Kasumi-1 (cell line): ENCODE measurements around the gene MIPEP.

Experiments used
- DNase-seq, 2 experiments: peaks; one replicate each; lab custom pipeline; 2025; lab: John Stamatoyannopoulos, UW

Gene MIPEP

GRCh38 chr13:23715092-23715761 is 174.0 kb downstream of the MIPEP start:
- DNase-seq = no peak

- DNase-seq = no peak
Measured at GRCh38 chr13:23714672-23715071, 174.5 kb downstream of the MIPEP start.

GRCh38 chr13:23711355-23711754 is 177.8 kb downstream of the MIPEP start:
- no peak for DNase-seq

GRCh38 chr13:23710366-23710765 is 178.8 kb downstream of the MIPEP start:
- no peak for DNase-seq

- DNase-seq = no peak
Measured at GRCh38 chr13:23709536-23709935, 179.7 kb downstream of the MIPEP start.

GRCh38 chr13:23707674-23708073 is 181.5 kb downstream of the MIPEP start:
- peak in 1 of 2 experiments; percentile 2 for DNase-seq

GRCh38 chr13:23705583-23705982 is 183.6 kb downstream of the MIPEP start:
- DNase-seq = no peak

- no peak for DNase-seq
Measured at GRCh38 chr13:23703246-23703860, 185.8 kb downstream of the MIPEP start.

GRCh38 chr13:23701636-23702035 is 187.6 kb downstream of the MIPEP start:
- no peak for DNase-seq

GRCh38 chr13:23701186-23701585 is 188.0 kb downstream of the MIPEP start:
- no peak for DNase-seq

GRCh38 chr13:23699271-23699670 is 189.9 kb downstream of the MIPEP start:
- DNase-seq = no peak

GRCh38 chr13:23697772-23698313 is 191.4 kb downstream of the MIPEP start:
- no peak for DNase-seq

- no peak for DNase-seq
Measured at GRCh38 chr13:23696610-23697009, 192.6 kb downstream of the MIPEP start.

- peak; percentile 2 to 4 for DNase-seq
Measured at GRCh38 chr13:23695711-23696464, 193.3 kb downstream of the MIPEP start.

- no peak for DNase-seq
Measured at GRCh38 chr13:23695196-23695595, 194.0 kb downstream of the MIPEP start.

GRCh38 chr13:23692816-23693215 is 196.4 kb downstream of the MIPEP start:
- DNase-seq = no peak

GRCh38 chr13:23690668-23691067 is 198.5 kb downstream of the MIPEP start:
- DNase-seq = no peak

GRCh38 chr13:23688336-23688735 is 200.9 kb downstream of the MIPEP start:
- DNase-seq = no peak

GRCh38 chr13:23687614-23688013 is 201.6 kb downstream of the MIPEP start:
- DNase-seq = no peak

- no peak for DNase-seq
Measured at GRCh38 chr13:23686948-23687347, 202.3 kb downstream of the MIPEP start.

GRCh38 chr13:23685416-23685815 is 203.8 kb downstream of the MIPEP start:
- DNase-seq = no peak

- DNase-seq = no peak
Measured at GRCh38 chr13:23684647-23685046, 204.6 kb downstream of the MIPEP start.

- DNase-seq = no peak
Measured at GRCh38 chr13:23683084-23683483, 206.1 kb downstream of the MIPEP start.
